ENCODE data around the gene METAP1D.
A peak's percentile ranks its signal among the peaks of the same experiment; 100 is the strongest.

Gene METAP1D

GRCh38 chr2:172106108-172106961, 106.6 kb downstream of the METAP1D start:
- Histone ChIP-seq H3K36me3 (no peaks in the 10 kb centered on the region), H3K27me3 (ENCODE audit: insufficient read depth, low read depth, severe bottlenecking) (peaks cover 24% of the 10 kb centered on the region), H3K9me3 (ENCODE audit: severe bottlenecking) (no peaks in the 10 kb centered on the region), H3K4me3 (ENCODE audit: low read depth, low read length) (peak overlapping the region; percentile 21), H3K27ac (no peak overlapping the region)
- peak; percentile 66 for DNase-seq
- TF ChIP-seq, protein P1, sequence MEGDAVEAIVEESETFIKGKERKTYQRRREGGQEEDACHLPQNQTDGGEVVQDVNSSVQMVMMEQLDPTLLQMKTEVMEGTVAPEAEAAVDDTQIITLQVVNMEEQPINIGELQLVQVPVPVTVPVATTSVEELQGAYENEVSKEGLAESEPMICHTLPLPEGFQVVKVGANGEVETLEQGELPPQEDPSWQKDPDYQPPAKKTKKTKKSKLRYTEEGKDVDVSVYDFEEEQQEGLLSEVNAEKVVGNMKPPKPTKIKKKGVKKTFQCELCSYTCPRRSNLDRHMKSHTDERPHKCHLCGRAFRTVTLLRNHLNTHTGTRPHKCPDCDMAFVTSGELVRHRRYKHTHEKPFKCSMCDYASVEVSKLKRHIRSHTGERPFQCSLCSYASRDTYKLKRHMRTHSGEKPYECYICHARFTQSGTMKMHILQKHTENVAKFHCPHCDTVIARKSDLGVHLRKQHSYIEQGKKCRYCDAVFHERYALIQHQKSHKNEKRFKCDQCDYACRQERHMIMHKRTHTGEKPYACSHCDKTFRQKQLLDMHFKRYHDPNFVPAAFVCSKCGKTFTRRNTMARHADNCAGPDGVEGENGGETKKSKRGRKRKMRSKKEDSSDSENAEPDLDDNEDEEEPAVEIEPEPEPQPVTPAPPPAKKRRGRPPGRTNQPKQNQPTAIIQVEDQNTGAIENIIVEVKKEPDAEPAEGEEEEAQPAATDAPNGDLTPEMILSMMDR (IDR thresholded peaks at IDR 0.05; ENCODE audit: low read depth, low read length) = peak; percentile 76

- TF ChIP-seq, protein P1 (IDR thresholded peaks at IDR 0.05; ENCODE audit: low read depth, low read length) = no peak
- Histone ChIP-seq H3K9me3 (ENCODE audit: severe bottlenecking) (no peaks in the 10 kb centered on the region), H3K27me3 (ENCODE audit: insufficient read depth, low read depth, severe bottlenecking) (peaks cover 14% of the 10 kb centered on the region), H3K36me3 (no peaks in the 10 kb centered on the region), H3K4me3 (ENCODE audit: low read depth, low read length) (no peak overlapping the region), H3K27ac (no peak overlapping the region)
- DNase-seq = no peak
Measured at GRCh38 chr2:172107690-172108586, 108.2 kb downstream of the METAP1D start.

DNA sequence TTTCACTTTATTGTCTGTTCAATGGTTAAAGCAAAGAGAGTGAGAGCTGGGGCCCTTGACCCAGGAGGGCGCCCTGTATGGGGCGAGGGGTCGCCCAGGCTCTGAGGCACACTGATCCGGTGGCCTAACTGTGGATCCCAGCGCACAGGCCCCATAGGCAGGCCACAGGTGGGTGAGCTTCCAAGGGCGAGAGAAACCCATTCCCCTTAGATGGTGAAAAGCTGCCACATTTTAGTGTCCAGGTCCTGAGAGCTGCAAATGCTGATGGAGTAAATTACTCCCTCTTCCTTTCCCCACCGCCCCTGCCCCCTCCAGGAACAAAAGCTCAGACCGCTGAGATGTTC, 108.8 kb downstream of the METAP1D start:
- no peaks in the 10 kb centered on the region for H3K36me3 ChIP-seq

DNA sequence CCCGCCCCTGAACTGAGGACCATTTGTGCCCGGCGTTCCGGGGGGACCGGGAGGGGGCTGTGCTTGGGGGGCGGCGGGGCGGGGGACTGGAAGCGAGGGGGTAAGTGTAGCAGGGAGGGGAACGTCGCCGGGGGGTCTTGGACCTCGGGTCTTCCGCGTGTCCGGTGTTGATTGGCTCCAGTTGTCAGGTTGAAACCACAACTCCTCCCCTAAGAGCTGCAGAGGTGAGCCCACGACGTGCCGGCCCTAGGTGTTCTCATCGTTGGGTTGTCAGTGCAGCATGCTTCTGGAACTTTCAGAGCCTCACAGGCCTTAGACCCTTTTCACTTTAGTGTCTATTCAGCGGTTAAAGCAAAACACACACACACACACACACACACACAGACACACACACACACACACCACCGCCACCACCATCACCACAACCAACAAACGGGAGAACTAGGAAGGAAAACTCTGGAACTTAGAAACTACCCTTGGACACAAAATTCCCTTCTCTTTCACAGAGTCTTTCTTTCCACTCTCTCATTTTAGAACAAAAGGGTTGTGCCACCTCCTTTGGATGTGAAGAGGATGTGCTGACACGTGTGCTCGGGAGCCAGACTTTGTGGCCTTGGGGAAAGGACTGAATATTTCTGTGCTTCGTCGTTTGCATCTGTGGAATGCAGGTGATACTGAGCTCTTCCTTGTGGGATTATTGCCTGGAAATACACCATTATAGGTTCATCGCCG, 109.7 kb downstream of the METAP1D start:
- no peaks in the 10 kb centered on the region for H3K36me3 ChIP-seq
- no peaks in the 10 kb centered on the region for H3K9me3 ChIP-seq (ENCODE audit: severe bottlenecking)
- no peak for DNase-seq
- H3K27ac ChIP-seq = no peak overlapping the region
- TF ChIP-seq, protein P1 (IDR thresholded peaks at IDR 0.05; ENCODE audit: low read depth, low read length) = no peak
- peaks cover 10% of the 10 kb centered on the region for H3K27me3 ChIP-seq (ENCODE audit: insufficient read depth, low read depth, severe bottlenecking)
- no peak overlapping the region for H3K4me3 ChIP-seq (ENCODE audit: low read depth, low read length)

More for the DNA sequence above, 108.8 kb downstream of the METAP1D start:
- H3K9me3 ChIP-seq (ENCODE audit: severe bottlenecking) = no peaks in the 10 kb centered on the region
- TF ChIP-seq, protein P1 (IDR thresholded peaks at IDR 0.05; ENCODE audit: low read depth, low read length) = no peak
- no peak overlapping the region for H3K4me3 ChIP-seq (ENCODE audit: low read depth, low read length)
- H3K27me3 ChIP-seq (ENCODE audit: insufficient read depth, low read depth, severe bottlenecking) = peaks cover 10% of the 10 kb centered on the region
- DNase-seq = no peak
- H3K27ac ChIP-seq = no peak overlapping the region

- Histone ChIP-seq H3K4me3 (ENCODE audit: low read depth, low read length) (no peak overlapping the region), H3K27me3 (ENCODE audit: insufficient read depth, low read depth, severe bottlenecking) (peaks cover 9% of the 10 kb centered on the region), H3K9me3 (ENCODE audit: severe bottlenecking) (no peaks in the 10 kb centered on the region), H3K27ac (no peak overlapping the region), H3K36me3 (no peaks in the 10 kb centered on the region)
- no peak for DNase-seq
- TF ChIP-seq, protein P1 (IDR thresholded peaks at IDR 0.05; ENCODE audit: low read depth, low read length) = no peak
Measured at GRCh38 chr2:172109988-172110811, 110.4 kb downstream of the METAP1D start.

All from WERI-Rb-1 (cell line).